ENCODE results near the gene GPATCH4.

GRCh38 chr1:156626079-156626438, 24.8 kb upstream of the GPATCH4 start:
- TF ChIP-seq CTCF (conservative IDR thresholded peaks at IDR 0.05; ENCODE audit: low read depth, low read length), result no peak
- no peak for TF ChIP-seq ELK1 (IDR thresholded peaks at IDR 0.05; ENCODE audit: borderline replicate concordance, low read depth, low read length)
- no peak for TF ChIP-seq USF2 (IDR thresholded peaks at IDR 0.05; ENCODE audit: low read depth, low read length)

Measured in IMR-90 (cell line).